HG03025 (cell line): ENCODE data around the gene KCTD13.
"Not testable (repeated sequence)": the region's sequence is repeated elsewhere in the genome, so short reads cannot be mapped to it uniquely, and the experiment has no call there.

Experiments
- ATAC-seq: cut with Tn5 transposase; IDR thresholded peaks from one replicate; pipeline ENCODE4 v1.9.1; 2021; ENCODE audit warnings: mild to moderate bottlenecking, moderate library complexity; ENCODE audit not compliant: unreplicated experiment, low FRiP score

KCTD13 gene

DNA sequence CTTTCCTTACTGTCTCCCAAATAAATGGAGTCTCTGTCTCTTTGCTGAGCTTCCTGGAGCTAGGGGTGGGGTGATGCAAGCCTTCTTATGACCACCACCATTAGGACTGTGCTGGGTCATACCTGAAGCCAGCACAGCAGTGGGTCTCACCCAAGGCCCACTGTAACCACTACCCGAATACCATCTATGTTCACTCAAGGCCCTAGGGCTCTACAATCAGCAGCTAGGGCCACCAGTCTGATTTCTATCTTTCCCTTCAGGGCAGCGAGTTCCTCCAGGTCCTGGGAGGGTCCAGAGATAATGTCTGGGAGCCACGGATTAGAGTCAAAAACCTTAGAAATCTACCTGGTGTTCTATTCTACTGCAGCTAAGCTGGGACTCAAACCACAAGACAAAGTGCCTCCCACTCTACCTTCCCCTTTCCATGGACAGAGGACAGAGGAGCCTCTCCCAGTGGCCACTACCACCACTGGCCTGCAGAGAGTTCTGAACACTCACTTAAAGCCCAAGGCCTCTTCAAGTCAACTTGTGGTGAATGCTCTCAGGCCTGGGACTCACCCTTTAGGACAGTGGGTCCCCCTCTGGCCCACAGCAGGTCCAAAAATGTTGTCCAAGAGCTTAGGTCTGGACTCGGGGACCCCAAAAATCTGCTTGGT lies 24.9 kb upstream of the KCTD13 start:
- no peak for ATAC-seq

DNA sequence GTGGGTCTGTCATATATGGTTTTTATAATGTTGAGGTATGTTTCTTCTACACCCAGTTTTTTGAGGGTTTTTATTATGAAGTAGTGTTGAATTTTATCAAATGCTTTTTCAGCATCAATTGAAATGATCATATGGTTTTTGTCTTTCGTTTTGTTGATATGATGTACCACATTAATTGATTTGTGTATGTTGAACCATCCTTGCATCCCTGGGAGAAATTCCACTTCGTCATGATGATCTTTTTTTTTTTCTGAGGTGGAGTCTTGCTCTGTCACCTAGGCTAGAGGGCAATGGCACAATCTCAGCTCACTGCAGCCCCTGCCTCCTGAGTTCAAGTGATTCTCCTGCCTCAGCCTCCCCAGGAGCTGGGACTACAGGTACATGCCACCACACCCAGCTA lies 21.9 kb upstream of the KCTD13 start:
- no peak for ATAC-seq

DNA sequence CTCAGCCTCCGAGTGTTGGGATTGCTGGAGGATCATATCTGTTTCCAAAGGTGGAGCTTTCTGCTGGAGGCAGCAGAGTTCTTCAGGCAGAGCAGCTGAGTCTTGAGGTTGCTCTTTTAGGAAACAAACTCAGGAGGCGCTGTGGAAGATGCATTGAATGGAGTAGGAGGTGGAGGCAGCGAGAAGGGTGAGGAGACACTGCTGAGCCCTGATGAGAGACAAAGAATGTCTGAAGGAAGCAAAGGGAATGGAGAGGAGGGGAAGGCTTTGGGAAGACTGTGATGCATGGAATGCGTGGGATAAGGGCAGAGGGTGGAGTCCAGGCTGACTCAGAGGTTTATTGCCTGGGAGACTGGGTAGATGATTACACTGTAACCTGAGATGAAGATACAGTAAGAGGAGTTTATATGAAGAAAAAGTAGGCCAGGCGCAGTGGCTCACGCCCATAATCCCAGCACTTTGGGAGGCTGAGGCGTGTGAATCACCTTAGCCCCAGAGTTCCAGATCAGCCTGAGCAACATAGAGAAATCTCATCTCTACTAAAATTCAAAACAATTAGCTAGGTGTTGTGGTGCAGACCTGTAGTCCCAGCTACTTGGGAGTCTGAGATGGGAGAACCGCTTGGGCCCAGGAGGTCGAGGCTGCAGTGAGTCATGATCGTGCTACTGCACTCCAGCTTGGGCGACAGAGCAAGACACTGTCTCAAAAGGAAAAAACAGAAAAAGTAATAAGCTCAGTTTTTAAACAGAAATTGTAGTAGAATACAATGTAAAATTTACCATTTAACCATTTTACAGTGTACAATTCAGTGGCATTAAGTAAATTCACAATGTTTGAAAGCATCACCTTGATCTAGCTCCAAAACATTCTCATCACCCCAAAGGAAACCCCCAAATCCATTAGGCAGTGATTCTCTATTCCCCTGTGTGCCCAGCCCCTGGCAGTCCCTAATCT lies 18.1 kb upstream of the KCTD13 start:
- no peak for ATAC-seq

DNA sequence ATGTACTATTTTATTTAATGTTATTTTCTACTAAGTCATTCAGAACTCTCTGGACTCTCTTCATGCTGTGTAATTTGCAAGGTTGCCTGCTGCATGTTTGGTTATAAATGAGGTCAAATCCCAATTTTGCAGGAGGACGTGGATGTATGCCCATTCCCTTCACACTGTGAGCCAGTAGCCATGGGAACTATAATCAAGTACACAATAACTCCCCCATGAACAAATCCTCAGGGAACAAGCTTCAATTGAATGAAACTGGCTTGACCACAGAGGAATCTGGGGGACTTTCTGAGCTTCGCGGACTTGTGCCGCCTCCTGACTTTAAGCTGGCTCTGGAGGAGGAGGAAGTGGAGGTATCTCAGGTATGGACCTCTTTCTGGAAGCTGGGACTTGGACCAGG lies 14.6 kb upstream of the KCTD13 start:
- ATAC-seq: no peak

DNA sequence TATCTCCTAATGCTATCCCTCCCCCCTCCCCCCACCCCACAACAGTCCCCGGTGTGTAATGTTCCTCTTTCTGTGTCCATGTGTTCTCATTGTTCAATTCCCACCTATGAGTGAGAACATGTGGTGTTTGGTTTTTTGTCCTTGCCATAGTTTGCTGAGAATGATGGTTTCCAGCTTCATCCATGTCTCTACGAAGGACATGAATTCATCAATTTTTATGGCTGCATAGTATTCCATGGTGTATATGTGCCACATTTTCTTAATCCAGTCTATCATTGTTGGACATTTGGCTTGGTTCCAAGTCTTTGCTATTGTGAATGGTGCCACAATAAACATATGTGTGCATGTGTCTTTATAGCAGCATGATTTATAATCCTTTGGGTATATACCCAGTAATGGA lies 5.7 kb upstream of the KCTD13 start:
- ATAC-seq: not testable (repeated sequence)

DNA sequence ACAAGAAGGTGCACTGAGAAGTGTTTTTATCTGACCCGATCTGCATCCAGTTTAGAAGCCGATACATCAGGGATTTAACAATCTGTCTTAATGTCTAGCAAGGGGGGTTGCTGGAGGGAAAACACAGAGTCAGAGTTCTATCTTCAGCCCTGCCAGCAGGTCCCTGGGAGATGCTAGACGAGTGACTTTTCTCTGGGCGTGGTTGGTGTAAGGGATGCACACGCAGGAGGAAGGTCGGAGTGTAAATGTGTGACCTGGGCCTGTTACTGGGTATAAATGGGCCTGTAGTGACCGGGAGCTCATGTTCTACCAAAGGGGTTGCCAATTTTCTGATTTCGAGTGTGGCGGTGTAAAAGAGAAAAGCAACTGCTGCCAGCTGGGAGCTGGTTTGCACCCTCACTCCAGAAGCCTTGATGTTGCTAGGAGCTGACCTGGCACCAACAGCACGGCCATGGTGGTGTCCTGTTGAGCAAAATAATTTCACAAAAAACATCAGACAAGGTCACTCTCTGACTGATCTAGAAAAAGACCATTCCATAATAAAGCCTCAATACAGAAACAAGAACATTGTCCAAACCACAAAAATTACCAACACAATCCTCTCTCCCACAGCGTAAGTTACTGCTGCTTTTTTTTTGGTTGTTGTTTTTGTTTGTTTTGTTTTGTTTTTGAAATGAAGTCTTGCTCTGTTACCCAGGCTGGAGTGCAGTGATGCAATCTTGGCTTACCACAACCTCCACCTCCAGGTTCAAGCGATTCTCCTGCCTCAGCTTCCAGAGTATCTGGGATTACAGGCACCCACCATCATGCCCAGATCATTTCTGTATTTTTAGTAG lies 1.3 kb upstream of the KCTD13 start:
- no peak for ATAC-seq

DNA sequence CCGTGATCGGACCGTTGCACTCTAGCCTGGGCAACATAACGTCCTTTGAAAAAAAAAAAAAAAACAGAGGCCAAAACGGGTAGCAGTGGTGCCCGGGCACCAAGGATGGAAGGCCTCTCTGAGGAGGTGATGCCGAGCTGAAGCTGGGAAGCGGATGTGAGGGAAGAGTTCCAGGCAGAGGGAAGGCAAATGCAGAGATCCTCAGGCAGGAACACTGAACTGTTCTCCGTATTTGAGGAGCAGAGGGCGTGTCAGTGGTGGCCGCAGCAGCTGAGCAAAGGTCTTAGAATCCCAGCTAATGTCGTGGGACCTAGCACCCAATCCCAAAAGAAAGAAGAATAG lies 656 bp upstream of the KCTD13 start:
- no peak for ATAC-seq

DNA sequence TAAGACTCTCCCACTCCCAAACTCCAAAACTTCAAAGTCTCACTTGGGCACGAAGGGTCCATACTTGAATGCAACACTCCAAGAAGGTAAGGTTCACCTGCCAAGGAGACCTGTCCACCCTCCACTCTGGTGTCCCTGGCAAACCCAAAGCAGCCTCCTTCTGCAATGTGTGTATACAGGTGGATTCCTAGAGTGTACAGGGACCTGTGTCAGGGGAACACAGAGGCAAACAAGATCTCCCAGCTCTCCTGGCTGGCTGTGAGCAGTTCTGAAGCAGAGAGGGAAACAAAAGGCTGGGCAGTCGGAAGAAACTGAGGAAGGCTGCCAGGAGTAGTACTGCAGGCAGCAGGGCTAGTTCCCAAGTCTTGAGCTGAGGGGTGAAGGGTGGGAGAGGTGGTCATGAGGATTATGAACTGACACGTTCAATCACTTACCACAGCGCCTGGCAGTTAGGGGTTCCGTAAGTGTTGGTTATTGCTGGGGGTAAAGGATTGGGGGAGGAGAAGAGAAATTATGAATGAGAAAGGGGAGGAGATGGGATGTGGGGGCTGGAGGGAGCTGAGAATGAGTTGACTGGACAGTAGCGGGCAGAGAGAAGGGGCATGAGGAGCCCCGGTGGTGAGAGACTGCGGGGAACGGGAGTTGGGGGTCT lies 795 bp downstream of the KCTD13 start:
- no peak for ATAC-seq

DNA sequence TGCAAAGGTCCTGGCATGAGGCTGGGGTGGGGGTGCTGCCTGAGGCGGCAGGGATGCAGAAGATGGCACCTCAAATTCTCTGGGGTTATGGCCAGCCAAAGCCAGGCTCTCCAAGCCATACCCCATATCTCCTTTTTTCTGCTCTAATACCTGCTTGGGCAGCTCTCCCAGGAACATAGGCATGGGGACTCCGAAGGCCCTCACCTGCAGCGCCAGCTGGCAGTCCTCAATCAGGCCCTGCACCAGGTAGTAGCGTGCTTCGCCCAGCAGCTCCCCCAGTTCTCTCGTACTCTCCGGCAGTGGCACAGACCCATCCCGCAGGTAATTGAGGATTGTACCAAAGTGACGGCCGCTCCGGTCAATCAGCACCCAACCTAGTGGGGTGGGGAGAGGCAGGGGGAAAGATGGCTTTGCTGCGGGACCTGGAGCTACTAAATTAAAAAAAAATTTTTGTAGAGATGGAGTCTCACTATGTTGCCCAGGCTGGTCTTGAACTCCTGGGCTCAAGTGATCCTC lies 3.0 kb downstream of the KCTD13 start:
- no peak for ATAC-seq

DNA sequence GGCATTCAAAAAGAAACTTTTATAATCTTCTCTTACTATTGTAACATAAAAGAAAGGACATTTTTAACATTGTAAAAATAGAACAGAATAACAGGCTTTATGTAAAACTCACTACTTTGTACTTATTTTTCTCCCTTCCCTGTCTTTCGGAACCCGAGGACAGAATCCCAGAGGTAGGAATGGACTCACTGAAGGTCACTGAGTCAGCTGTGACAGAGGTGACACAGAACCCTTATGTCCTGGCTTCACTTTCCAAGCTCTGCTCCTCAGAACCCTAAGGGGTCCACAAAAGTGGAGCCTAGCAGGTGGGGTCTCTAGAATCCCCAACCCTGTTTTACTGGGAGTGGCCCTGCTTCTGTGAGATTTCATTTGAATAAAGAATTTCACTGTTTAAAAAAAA lies 3.7 kb downstream of the KCTD13 start:
- no peak for ATAC-seq

DNA sequence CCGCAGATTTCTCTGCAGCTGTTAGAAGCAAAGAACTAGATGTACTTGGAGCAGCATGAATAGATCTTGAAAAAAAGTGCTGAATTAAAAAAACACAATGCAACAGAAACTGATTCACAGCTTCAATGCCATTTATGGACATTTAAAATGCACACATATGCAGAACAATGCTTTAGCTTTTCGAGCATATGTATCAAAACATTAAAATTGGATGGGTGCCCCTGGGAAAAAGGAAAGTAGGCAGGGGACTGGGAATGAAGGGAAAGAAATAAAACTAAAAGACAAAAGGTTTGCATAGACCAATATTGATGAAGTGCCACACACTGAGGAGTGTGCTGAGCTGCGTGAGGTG lies 5.0 kb downstream of the KCTD13 start:
- no peak for ATAC-seq

DNA sequence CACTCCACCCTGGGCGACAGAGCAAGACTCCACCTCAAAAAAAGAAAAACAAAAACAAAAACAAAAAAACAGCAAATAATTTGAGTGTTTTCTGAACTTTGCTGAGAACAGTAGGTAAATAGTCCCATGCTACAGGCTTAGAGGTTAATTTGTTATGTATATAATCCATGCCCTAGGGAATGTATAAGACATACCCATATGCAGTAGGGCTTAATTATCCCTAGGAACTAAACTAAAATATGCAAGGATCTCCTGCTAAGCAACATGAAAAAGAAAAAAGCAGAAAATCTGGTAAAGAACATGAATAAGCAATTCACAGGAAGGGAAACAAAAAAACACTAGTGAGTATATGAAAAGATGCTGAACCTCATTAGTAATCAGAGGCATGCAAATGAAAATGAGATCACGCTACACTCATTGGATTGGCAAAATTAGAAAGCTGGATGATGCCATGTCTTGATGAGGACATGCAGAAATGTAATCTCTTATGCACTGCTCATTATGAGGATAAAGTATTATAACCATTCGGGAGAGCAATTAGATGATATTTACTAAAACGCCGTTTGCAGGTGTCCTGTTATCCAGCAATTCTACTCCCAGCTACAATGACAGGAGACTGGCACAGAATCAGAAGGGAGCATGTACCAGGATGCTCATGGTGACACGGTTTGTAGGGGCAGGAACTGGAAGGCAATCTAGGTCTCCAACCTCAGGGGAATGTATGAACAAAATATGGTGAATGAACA lies 5.6 kb downstream of the KCTD13 start:
- no peak for ATAC-seq

DNA sequence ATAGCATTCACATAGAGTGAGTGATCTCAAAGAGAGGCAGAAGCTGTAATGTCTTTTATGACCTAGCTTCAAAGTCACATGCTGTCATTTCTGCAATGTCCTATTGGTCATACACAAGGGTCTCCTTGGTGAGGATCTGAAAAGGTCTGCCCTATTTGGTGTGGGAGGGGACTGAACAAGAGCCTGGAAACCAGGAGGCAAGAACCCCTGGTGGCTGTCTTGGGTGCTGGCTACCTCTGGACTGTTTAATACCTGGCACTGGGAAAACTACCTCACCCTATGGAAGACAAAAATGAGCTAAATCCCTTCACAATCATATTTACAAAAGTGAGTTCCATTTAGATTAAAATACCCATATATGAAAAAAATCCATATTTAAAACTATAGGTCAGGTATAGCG lies 9.0 kb downstream of the KCTD13 start:
- ATAC-seq: no peak

DNA sequence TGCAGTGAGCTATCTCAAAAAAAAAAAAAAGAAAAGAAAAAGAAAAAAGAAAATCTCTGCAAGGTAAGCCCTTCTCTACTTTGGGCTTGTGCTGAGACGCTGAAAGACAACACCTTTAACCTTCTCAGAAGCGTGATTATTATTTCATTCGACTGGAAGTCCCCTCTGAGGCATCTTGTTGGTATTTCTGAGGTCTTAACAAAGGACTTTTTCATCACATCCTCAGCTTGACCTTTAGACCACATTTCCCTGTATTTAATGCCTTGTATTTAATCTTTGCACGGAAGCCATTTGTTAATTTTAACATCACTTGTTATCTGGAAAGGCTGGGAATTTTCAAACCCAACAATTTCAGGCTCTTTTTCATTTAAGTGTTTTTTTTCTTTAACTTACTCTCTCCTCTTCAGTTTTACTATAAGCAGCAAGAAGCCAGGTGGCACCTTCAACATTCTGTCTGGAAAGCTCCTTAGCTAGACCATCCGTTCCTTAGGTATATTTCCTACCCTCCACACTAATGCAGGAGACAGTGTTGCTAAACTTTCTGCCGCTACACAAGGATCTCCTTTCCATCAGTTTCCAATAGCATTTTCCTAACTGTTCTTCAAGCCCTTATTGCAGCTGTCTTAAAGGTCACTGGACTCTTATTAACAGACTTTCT lies 10.3 kb downstream of the KCTD13 start:
- no peak for ATAC-seq

DNA sequence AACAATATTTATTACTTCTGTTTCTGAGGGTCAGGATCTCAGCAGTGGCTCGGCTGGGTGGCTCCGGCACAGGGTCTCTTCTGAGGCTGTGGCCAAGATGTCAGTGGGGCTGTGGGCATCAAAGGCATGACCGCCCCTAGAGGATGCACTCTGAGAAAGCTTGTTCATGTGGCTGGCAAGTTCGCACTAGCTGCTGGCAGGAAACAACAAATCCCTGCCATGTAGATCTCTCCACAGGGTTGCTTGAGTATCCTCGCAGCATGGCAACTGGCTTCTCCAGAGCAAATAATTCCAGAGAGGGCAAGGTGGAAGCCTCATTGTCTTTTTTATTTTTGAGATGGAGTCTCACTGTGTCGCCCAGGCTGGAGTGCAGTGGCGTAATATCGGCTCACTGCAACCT lies 12.5 kb downstream of the KCTD13 start:
- no peak for ATAC-seq

DNA sequence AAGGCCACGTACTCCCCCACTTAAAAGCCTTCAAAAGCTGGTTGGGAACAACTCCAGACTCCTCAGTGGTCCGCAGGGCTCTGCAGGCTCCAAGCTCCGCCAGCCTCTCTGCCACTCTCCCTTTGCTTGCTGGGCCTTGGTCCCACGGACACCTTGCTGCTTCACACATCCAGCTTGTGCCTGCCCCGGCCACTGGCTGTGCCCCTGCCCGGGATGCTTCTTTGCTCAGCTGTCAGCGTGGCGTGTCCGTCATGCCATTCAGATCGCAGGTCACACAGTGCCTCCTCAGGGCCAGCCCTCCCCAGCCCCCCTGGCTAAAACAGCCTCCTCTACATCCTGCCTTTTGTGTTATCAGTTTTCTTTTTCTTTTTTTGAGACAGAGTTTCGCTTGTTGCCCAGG lies 13.9 kb downstream of the KCTD13 start:
- no peak for ATAC-seq

DNA sequence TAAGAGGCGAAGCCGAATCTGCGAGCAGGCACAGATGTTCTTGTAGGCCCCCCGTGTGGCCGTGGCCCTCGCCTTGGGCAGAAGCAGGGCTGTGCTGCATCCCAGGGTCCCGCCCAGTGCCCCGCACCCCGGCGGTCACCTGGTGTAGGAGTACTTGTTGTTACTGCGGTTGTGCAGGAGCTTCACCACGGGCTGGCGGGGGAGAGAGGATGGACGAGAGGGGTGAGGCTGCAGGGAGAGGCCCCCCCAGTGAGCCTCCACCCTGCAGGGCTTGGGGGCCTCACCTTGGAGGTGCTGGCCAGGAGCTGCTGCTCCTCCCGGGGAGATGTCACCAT lies 14.4 kb downstream of the KCTD13 start:
- no peak for ATAC-seq

DNA sequence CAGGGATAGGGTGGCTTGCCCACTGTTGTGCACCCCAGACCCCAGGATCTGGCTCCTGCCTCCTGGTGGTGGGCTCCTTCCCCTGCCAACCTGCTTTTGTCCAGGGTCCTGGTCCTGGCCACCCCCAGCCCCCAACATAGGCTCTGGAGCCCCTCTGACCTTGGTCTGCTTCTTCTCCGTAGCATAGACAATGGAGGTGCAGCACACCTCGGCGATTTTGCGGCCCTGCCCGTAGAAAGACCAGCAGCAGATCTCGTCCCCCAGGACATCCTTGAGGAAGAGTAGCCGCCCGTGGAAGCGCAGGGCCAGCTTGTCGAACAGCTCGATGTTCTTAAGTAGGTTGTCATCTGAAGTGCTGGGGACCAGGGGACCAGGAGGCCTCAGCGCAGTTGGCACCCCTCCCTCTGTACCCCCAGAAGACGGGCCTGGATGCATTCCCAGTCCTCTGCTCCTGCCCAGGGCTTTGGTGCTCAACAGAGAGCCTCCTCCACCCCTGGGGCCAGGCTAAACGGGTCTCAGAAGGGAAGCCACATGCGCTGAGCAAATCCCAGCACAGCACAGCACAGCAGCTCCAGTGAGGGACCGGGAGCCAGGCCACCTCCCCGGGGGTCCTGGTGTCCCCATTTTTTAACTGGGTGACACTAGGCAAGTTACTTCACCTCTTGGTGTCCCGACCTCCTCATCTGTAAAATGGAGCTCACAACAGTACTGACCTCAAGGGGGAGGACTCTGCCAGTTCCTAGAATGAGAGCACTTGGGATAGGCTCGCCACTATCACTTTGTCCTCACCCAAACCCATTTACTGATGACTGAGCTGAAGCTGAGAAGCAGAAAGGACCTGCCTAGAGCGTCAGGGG lies 15.0 kb downstream of the KCTD13 start:
- ATAC-seq: no peak

DNA sequence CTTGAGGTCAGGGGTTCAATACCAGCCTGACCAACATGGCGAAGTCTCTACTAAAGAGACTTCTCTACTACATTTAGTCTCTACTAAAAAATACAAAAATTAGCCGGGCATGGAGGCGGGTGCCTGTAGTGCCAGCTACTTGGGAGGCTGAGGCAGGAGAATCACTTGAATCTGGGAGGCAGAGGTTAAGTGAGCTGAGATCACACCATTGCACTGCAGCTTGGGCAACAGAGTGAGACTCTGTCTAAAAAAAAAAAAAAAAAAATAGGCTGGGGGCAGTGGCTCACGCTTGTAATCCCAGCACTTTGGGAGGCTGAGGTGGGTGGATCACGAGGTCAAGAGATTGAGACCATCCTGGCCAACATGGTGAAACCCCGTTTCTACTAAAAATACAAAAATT lies 16.2 kb downstream of the KCTD13 start:
- ATAC-seq: not testable (repeated sequence)
